GM23338 (cell line): Measurements from ENCODE around the gene RGS7. TPM values are rescaled to one million over a fixed set of nuclear protein-coding genes. Genes with fewer than 3 reads are reported as not detected.
"Not testable (repeated sequence)": the region's sequence is repeated elsewhere in the genome, so short reads cannot be mapped to it uniquely, and the experiment has no call there.

Source experiments
- ATAC-seq: fragments of 200-7000 bp; cut with Tn5 transposase; 3 replicates; pipeline ENCODE4 v1.9.1; 2020
- DNase-seq: peaks from one replicate; pipeline ENCODE4 v3.0.0-alpha.2; 2015; ENCODE audit warnings: low spot score
- H2AFZ ChIP-seq: fragments of 200-600 bp; sonication (generic); 2 replicates; pipeline ENCODE4 v1.8.0; 2016; ENCODE audit warnings: antibody characterized with exemption, mild to moderate bottlenecking, moderate library complexity
- H3F3A ChIP-seq: fragments of 200-600 bp; sonication (generic); replicated peaks from 2 replicates; pipeline ENCODE4 v1.8.0; 2017; ENCODE audit warnings: antibody characterized with exemption, mixed run types, low read depth
- H3K27ac ChIP-seq: fragments of 200-600 bp; sonication (generic); 2 replicates; pipeline ENCODE4 v1.6.1; 2016; ENCODE audit warnings: low read depth
- H3K27me3 ChIP-seq: fragments of 200-600 bp; sonication (generic); 2 replicates; pipeline ENCODE4 v1.8.0; 2016; ENCODE audit warnings: mild to moderate bottlenecking, mixed run types, moderate library complexity; ENCODE audit not compliant: insufficient read depth
- H3K36me3 ChIP-seq: fragments of 200-600 bp; sonication (generic); 2 replicates; pipeline ENCODE4 v1.8.0; 2016; ENCODE audit warnings: mild to moderate bottlenecking; ENCODE audit not compliant: insufficient read depth
- H3K4me1 ChIP-seq: fragments of 200-600 bp; sonication (generic); 2 replicates; pipeline ENCODE4 v1.8.0; 2016; ENCODE audit warnings: mild to moderate bottlenecking, moderate library complexity; ENCODE audit not compliant: insufficient read depth
- H3K4me2 ChIP-seq: fragments of 200-600 bp; sonication (generic); 2 replicates; pipeline ENCODE4 v1.7.1; 2017; ENCODE audit warnings: mixed run types
- H3K4me3 ChIP-seq: fragments of 200-600 bp; sonication (generic); 2 replicates; pipeline ENCODE4 v1.6.1; 2016; ENCODE audit warnings: mixed run types
- H3K79me2 ChIP-seq: fragments of 200-600 bp; sonication (generic); replicated peaks from 2 replicates; pipeline ENCODE4 v1.8.0; 2017; ENCODE audit warnings: mild to moderate bottlenecking; ENCODE audit not compliant: insufficient read depth
- H3K9me2 ChIP-seq: fragments of 200-600 bp; sonication (generic); 2 replicates; pipeline ENCODE4 v1.8.0; 2017; ENCODE audit not compliant: insufficient read depth
- H4K20me1 ChIP-seq: fragments of 200-600 bp; sonication (generic); replicated peaks from 2 replicates; pipeline ENCODE4 v1.8.0; 2017; ENCODE audit warnings: mild to moderate bottlenecking; ENCODE audit not compliant: insufficient read depth
- H3K27ac Mint-ChIP-seq: 2 replicates; pipeline ENCODE4 v1.8.0; 2020; ENCODE audit warnings: inconsistent platforms, mild to moderate bottlenecking, moderate library complexity, mixed read lengths
- H3K27me3 Mint-ChIP-seq: 3 replicates; pipeline ENCODE4 v1.8.0; 2022; ENCODE audit warnings: low read depth, mild to moderate bottlenecking, moderate library complexity, mixed read lengths, inconsistent platforms; ENCODE audit not compliant: insufficient read depth, poor library complexity
- H3K36me3 Mint-ChIP-seq: 3 replicates; pipeline ENCODE4 v1.8.0; 2021; ENCODE audit warnings: low read depth, mild to moderate bottlenecking, inconsistent platforms, moderate library complexity, mixed read lengths
- H3K4me1 Mint-ChIP-seq: 3 replicates; pipeline ENCODE4 v1.8.0; 2020; ENCODE audit warnings: mild to moderate bottlenecking, inconsistent platforms, mixed read lengths
- H3K4me3 Mint-ChIP-seq: 3 replicates; pipeline ENCODE4 v1.8.0; 2021; ENCODE audit warnings: moderate library complexity, mild to moderate bottlenecking, inconsistent platforms, mixed read lengths
- H3K9me3 Mint-ChIP-seq: 3 replicates; pipeline ENCODE4 v1.8.0; 2020; ENCODE audit warnings: moderate library complexity, mild to moderate bottlenecking, inconsistent platforms, mixed read lengths
- ZNF331 ChIP-seq: fragments of 250-450 bp; sonication (Bioruptor Pico); IDR thresholded peaks from 2 replicates; pipeline ENCODE4 v1.5.0; 2020; ENCODE audit warnings: low read depth, mild to moderate bottlenecking, moderate library complexity
- ZNF462 ChIP-seq: fragments of 250-450 bp; sonication (Bioruptor Pico); IDR thresholded peaks from 2 replicates; pipeline ENCODE4 v1.5.0; 2020; ENCODE audit warnings: mild to moderate bottlenecking, moderate library complexity
- polyA plus RNA-seq: library from polyadenylated mRNA; unstranded; fragments of >200 nt; fragmentation: Nextera tagmentation; extraction: Ambion mirVana; gene quantifications from 2 replicates; pipeline ENCODE4 v1.2.1, GENCODE V29; 2016
- total RNA-seq: library from RNA; depleted of rRNA; stranded (reverse); fragments of >200 nt; shearing (Covaris generic); gene quantifications from 2 replicates; pipeline ENCODE4 v1.2.3, GENCODE V29; 2014

Gene RGS7
- total and polyA plus RNA-seq, 2 experiments from 2014 or later = 2.0 to 2.2 TPM

GRCh38 chr1:241225741-241226140, 131.3 kb downstream of the RGS7 start (continued):
- TF ChIP-seq ZNF462 (CRISPR knock-in tag) (no peak), ZNF331 (CRISPR knock-in tag) (no peak)

GRCh38 chr1:241224189-241224588, 132.8 kb downstream of the RGS7 start:
- ATAC-seq, DNase-seq, H3K9me3 Mint-ChIP-seq: not testable (repeated sequence)

GRCh38 chr1:241222813-241223212, 134.2 kb downstream of the RGS7 start:
- not testable (repeated sequence) for H3K27ac Mint-ChIP-seq, H3K9me3 Mint-ChIP-seq, H3K4me3 ChIP-seq, H3K27me3 ChIP-seq, H3K36me3 ChIP-seq, H3K9me2 ChIP-seq, H3K79me2 ChIP-seq, H4K20me1 ChIP-seq, DNase-seq, H3K27ac ChIP-seq, H3K4me2 ChIP-seq, H3K4me3 Mint-ChIP-seq, H3K27me3 Mint-ChIP-seq, H3F3A ChIP-seq, H2AFZ ChIP-seq, ATAC-seq
- H3K36me3 Mint-ChIP-seq = peaks cover 11% of the 10 kb centered on the region
- H3K4me1 ChIP-seq = peaks cover 31% of the 10 kb centered on the region
- H3K4me1 Mint-ChIP-seq = peaks cover 24% of the 10 kb centered on the region

More at GRCh38 chr1:241224189-241224588, 132.8 kb downstream of the RGS7 start:
- not testable (repeated sequence) for H3K4me3 Mint-ChIP-seq, H3K9me2 ChIP-seq, H3K27me3 ChIP-seq, H3K27me3 Mint-ChIP-seq, H4K20me1 ChIP-seq, H3K36me3 ChIP-seq, H3K27ac ChIP-seq, H3K27ac Mint-ChIP-seq, H3K4me3 ChIP-seq, H2AFZ ChIP-seq, H3K36me3 Mint-ChIP-seq, H3K79me2 ChIP-seq, H3F3A ChIP-seq, H3K4me2 ChIP-seq
- peaks cover 28% of the 10 kb centered on the region for H3K4me1 ChIP-seq
- H3K4me1 Mint-ChIP-seq = peaks cover 23% of the 10 kb centered on the region
